HuH-7 (cell line): Measurements from ENCODE around the gene PGAP1.

ENCODE experiments used
- DNase-seq: peaks from one replicate; pipeline ENCODE4 v3.0.0; 2011; ENCODE audit warnings: low spot score

Gene PGAP1

GRCh38 chr2:196891136-196891535 is 35.4 kb downstream of the PGAP1 start:
- DNase-seq: no peak

GRCh38 chr2:196887431-196887830 is 39.1 kb downstream of the PGAP1 start:
- DNase-seq: no peak

GRCh38 chr2:196884368-196884767 is 42.1 kb downstream of the PGAP1 start:
- DNase-seq: no peak

- no peak for DNase-seq
Observed at GRCh38 chr2:196876364-196876763, 50.1 kb downstream of the PGAP1 start.

GRCh38 chr2:196875414-196875813 is 51.1 kb downstream of the PGAP1 start:
- no peak for DNase-seq

- DNase-seq: no peak
Observed at GRCh38 chr2:196873511-196873910, 53.0 kb downstream of the PGAP1 start.

GRCh38 chr2:196854629-196855028 is 71.9 kb downstream of the PGAP1 start:
- no peak for DNase-seq

- DNase-seq: no peak
Observed at GRCh38 chr2:196853301-196854087, 73.0 kb downstream of the PGAP1 start.

GRCh38 chr2:196851088-196851487 is 75.4 kb downstream of the PGAP1 start:
- DNase-seq: no peak

GRCh38 chr2:196849895-196850294 is 76.6 kb downstream of the PGAP1 start:
- DNase-seq: peak; percentile 30

GRCh38 chr2:196846295-196846694 is 80.2 kb downstream of the PGAP1 start:
- DNase-seq: no peak

GRCh38 chr2:196845371-196845770 is 81.1 kb downstream of the PGAP1 start:
- no peak for DNase-seq

- no peak for DNase-seq
Observed at GRCh38 chr2:196840171-196840570, 86.3 kb downstream of the PGAP1 start.

- DNase-seq: no peak
Observed at GRCh38 chr2:196839574-196839973, 86.9 kb downstream of the PGAP1 start.

GRCh38 chr2:196836440-196836839 is 90.1 kb downstream of the PGAP1 start:
- DNase-seq: no peak

- no peak for DNase-seq
Observed at GRCh38 chr2:196830701-196831100, 95.8 kb downstream of the PGAP1 start.

- no peak for DNase-seq
Observed at GRCh38 chr2:196827356-196827755, 99.2 kb downstream of the PGAP1 start.

- no peak for DNase-seq
Observed at GRCh38 chr2:196823750-196824522, 102.6 kb downstream of the PGAP1 start.

GRCh38 chr2:196821195-196821594 is 105.3 kb downstream of the PGAP1 start:
- DNase-seq: no peak

GRCh38 chr2:196809260-196809659 is 117.2 kb downstream of the PGAP1 start, which contains the start of gene C2orf66:
Gene C2orf66 (minus strand): TSS chr2:196809355. CDS start chr2:196809336, 19 bp downstream.
- no peak for DNase-seq

- DNase-seq: no peak
Observed at GRCh38 chr2:196808083-196808665, 118.3 kb downstream of the PGAP1 start.

- DNase-seq: no peak
Observed at GRCh38 chr2:196804381-196804780, 122.1 kb downstream of the PGAP1 start.

GRCh38 chr2:196802401-196802800 is 124.1 kb downstream of the PGAP1 start:
- no peak for DNase-seq
